ENCODE data around the gene APBB2. TPM values are rescaled to one million over a fixed set of nuclear protein-coding genes. Genes with fewer than 3 reads are reported as not detected.

The APBB2 gene
- polyA plus RNA-seq (2013, experiment 1 of 2; ENCODE audit: insufficient read length) = 41.6 TPM
- polyA plus RNA-seq (2013, experiment 2 of 2; ENCODE audit: insufficient read length) = 38.4 TPM

GRCh38 chr4:41214136-41214824, at the start of gene APBB2:
Gene APBB2, minus strand, starts transcription at chr4:41214542. Its CDS starts 181,288 bp downstream, at chr4:41033254.
- peak; percentile 98 for DNase-seq

GRCh38 chr4:41262198-41262597, 47.9 kb upstream of the APBB2 start:
- DNase-seq = no peak

- DNase-seq = no peak
Measured at GRCh38 chr4:41260116-41260733, 45.9 kb upstream of the APBB2 start.

- DNase-seq = peak; percentile 74
Measured at GRCh38 chr4:41258783-41259182, 44.4 kb upstream of the APBB2 start.

GRCh38 chr4:41257906-41258305, 43.6 kb upstream of the APBB2 start:
- DNase-seq = no peak

- DNase-seq = peak; percentile 61
Measured at GRCh38 chr4:41257257-41257901, 43.0 kb upstream of the APBB2 start.

GRCh38 chr4:41256740-41257256, 42.5 kb upstream of the APBB2 start, which contains the start of gene UCHL1:
Gene UCHL1, plus strand, starts transcription at chr4:41256928. Its CDS starts 49 bp downstream, at chr4:41256977.
- peak; percentile 97 for DNase-seq

- peak; percentile 78 for DNase-seq
Measured at GRCh38 chr4:41256131-41256739, 41.9 kb upstream of the APBB2 start.

- no peak for DNase-seq
Measured at GRCh38 chr4:41245983-41246382, 31.6 kb upstream of the APBB2 start.

- no peak for DNase-seq
Measured at GRCh38 chr4:41241919-41242318, 27.6 kb upstream of the APBB2 start.

GRCh38 chr4:41236508-41236907, 22.2 kb upstream of the APBB2 start:
- no peak for DNase-seq

- no peak for DNase-seq
Measured at GRCh38 chr4:41236032-41236431, 21.7 kb upstream of the APBB2 start.

GRCh38 chr4:41232856-41233255, 18.5 kb upstream of the APBB2 start:
- DNase-seq = no peak

- DNase-seq = no peak
Measured at GRCh38 chr4:41232406-41232805, 18.1 kb upstream of the APBB2 start.

- no peak for DNase-seq
Measured at GRCh38 chr4:41227902-41228301, 13.6 kb upstream of the APBB2 start.

- no peak for DNase-seq
Measured at GRCh38 chr4:41221850-41222645, 7.7 kb upstream of the APBB2 start.

- no peak for DNase-seq
Measured at GRCh38 chr4:41219421-41219950, 5.1 kb upstream of the APBB2 start.

- no peak for DNase-seq
Measured at GRCh38 chr4:41218703-41219102, 4.4 kb upstream of the APBB2 start.

- DNase-seq = no peak
Measured at GRCh38 chr4:41217374-41217773, 3.0 kb upstream of the APBB2 start.

GRCh38 chr4:41217020-41217333, 2.6 kb upstream of the APBB2 start:
- no peak for DNase-seq

- peak; percentile 83 for DNase-seq
Measured at GRCh38 chr4:41216294-41217019, 2.1 kb upstream of the APBB2 start.
